HG03159 (cell line): ENCODE data around the gene ZNF440.
"Not testable (repeated sequence)": the region's sequence is repeated elsewhere in the genome, so short reads cannot be mapped to it uniquely, and the experiment has no call there.

Source experiments
- ATAC-seq: cut with Tn5 transposase; IDR thresholded peaks from one replicate; pipeline ENCODE4 v1.9.1; 2021; ENCODE audit warnings: mild to moderate bottlenecking, moderate library complexity; ENCODE audit not compliant: unreplicated experiment

Gene ZNF440

GRCh38 chr19:11828957-11829876, 15.1 kb downstream of the ZNF440 start:
- ATAC-seq, result not testable (repeated sequence)

DNA sequence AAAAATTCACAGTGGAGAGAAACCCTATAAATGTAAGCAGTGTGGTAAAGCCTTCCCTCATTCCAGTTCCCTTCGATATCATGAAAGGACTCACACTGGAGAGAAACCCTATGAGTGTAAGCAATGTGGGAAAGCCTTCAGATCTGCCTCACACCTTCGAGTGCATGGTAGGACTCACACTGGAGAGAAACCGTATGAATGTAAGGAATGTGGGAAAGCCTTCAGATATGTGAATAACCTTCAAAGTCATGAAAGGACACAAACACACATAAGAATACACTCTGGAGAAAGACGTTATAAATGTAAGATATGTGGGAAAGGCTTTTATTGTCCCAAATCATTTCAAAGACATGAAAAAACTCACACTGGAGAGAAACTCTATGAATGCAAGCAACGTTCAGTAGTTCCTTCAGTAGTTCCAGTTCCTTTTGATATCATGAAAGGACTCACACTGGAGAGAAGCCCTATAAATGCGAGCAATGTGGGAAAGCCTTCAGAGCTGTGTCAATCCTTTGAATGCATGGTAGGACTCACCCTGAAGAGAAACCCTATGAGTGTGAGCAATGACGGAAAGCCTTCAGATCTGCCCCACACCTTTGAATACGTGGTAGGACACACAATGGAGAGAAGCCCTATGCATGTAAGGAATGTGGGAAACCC, 18.3 kb downstream of the ZNF440 start:
- no peak for ATAC-seq

GRCh38 chr19:11833541-11833940, 19.5 kb downstream of the ZNF440 start:
- ATAC-seq, result no peak

DNA sequence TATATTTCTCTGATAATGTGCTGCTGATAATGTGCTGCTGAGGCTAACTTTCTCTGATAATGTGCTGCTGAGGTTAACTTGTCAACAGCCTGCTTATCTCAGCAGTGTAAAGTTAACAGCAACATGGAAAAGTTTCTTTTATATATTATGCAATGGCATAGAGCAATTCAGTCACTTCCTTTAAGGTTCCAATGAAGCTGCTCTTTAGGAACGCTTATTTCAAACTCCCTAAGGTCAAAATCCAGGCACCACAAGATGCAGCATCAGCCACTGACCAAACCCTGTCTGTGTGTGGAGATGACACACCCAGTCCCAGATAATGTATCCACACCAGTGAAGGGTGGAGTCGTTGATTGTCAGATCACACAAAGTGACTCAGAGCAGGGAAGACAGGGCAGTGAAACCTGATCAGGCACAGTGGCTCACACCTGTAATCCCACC, 21.6 kb downstream of the ZNF440 start:
- ATAC-seq, result not testable (repeated sequence)

DNA sequence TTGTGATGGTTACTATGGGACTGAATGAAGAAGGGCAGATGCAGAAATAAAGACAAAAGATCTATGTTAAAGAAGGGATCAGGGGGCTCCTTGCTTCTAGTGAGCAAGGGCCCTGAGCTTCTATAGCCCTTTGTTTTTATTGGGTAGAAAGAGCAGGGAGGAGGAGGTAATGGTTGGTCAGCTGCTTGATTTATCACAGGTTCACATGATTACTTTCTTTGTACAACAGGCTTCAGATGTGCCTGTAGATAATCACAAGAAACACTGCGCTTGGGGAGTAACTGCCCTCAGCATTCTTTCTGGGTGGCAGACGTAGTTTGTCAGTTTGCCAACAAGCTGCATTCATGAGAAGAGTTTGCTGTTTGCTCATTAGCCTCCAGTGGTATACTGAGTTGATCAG, 29.6 kb downstream of the ZNF440 start:
- no peak for ATAC-seq

- ATAC-seq, result not testable (repeated sequence)
Measured at GRCh38 chr19:11847615-11848014, 33.5 kb downstream of the ZNF440 start.

DNA sequence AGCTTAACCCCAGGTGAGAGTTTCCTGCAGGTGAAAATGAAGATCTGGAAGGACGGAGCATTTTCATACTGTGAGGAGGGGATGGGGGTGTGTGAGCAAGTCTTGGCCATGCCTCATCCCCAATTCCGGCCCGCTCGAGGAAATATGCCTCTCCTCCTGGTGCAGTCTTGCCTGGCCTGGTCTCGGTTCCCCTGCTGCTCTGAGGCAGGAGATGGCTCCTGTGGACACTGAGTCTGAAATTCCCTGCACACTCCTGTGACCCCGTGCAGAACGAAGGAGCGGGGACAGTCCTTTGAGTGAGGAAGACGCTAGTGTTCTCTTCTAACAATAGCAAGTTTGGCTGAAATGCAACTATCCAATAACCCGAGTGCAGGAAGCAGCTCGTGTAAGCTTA, 34.1 kb downstream of the ZNF440 start:
- no peak for ATAC-seq

DNA sequence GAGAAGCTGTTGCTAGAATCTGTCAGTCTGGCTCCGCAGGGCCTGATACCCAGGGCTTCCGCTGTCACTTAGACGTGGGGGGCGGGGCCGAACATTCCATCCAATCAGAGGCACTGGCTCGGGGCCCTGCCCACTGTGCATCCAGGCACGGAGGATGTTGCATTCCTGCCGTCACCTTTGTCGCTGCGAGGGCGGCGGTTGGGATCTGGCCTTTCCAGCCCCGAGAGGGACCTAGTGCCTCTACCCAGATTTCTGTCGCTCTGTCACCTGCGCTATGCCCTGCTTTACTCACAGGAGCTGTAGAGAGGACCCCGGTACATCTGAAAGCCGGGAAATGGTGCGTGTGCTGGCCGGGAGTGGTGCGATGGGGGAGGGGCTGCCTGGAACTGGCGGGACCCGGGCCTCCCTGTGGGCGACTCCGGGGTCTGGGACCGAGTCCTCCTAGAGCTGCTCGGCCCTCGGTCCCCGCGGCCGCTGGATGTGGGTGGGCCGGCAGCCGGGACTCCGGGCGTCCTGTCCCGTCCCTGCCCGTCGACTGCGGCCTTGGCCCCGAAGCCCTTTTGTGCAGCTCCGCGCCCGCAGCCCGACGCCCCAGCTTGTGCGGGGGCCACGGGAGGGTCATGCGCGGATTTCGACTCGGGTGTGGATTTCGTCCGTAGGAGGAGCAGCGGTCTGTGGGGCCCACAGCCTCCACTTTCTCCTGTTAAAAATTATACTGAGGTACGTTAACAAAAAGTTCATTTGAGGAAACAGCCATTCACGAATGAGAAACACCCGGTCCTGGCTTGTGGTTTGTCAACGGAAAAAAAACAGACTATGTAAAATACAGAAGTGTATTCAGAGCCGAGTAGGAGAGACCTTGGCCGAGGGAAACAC, 34.8 kb downstream of the ZNF440 start, which contains the start of gene ZNF439:
TSS of gene ZNF439 (plus strand) at position 133 of the 876 bp plus-strand sequence. CDS start at position 275, 142 bp downstream.
- no peak for ATAC-seq

DNA sequence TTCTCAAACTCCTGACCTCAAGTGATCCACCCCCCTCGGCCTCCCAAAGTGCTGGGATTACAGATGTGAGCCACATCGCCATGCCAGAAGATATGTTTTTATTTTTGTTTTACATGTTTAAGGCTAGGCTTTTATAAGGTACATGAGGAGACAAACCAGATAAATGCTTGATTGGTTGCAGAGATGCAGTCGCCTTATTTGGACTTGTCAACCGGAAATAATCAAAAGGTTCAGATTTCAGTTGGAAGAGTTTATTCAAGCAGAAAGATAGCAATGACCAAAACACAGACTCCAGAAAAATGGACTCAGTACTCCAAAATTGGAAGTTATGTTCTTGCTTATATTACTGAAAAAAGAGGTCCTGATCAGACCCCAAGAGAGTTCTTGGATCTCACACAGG, 36.2 kb downstream of the ZNF440 start:
- not testable (repeated sequence) for ATAC-seq

DNA sequence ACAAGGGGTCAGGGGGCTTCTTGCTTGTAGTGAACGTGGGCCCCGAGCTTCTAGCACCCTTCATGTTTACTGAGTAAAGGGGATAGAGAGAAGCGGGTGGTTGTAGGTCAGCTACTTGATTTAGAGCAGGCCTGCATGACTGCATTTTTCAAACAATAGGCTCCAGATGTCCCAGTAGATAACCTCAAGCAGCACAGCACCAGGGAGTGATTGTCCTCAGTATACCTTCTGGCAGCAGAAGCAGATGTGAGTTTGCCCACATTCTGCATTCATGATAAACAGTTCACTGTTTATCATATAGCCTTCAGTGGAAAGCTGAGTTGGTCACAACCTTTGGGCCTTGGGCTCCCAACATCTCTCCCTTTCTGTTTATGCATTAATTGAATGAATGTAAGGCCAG, 39.3 kb downstream of the ZNF440 start:
- no peak for ATAC-seq

- no peak for ATAC-seq
Measured at GRCh38 chr19:11856596-11857250, 42.6 kb downstream of the ZNF440 start.

GRCh38 chr19:11860721-11861120, 46.6 kb downstream of the ZNF440 start:
- ATAC-seq, result no peak

- no peak for ATAC-seq
Measured at GRCh38 chr19:11861301-11861700, 47.2 kb downstream of the ZNF440 start.

DNA sequence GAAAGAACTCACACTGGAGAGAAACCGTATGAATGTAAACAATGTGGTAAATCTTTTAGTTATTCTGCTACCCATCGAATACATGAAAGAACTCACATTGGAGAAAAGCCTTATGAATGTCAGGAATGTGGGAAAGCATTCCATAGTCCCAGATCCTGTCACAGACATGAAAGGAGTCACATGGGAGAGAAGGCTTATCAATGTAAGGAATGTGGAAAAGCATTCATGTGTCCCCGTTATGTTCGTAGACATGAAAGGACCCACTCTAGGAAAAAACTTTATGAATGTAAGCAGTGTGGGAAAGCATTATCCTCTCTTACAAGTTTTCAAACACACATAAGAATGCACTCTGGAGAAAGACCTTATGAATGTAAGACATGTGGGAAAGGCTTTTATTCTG, 53.7 kb downstream of the ZNF440 start:
- ATAC-seq, result not testable (repeated sequence)

- ATAC-seq, result no peak
Measured at GRCh38 chr19:11868188-11868587, 54.1 kb downstream of the ZNF440 start.

DNA sequence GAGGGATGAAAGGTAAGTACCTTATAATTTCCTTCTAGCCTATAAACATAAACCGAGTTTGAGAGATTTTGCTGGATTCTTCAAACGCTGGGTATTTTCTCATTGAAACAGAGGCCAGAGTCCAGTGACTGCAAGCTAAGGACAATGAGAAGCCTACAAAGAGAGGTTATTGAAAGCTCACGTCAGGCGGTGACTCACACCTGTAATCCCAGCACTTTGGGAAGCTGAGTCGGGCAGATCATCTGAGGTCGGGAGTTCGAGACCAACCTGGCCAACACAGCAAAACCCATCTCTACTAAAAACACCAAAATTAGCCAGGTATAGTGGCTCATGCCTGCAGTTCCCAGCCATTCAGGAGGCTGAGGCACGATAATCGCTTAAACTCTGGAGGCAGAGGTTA, 58.6 kb downstream of the ZNF440 start:
- ATAC-seq, result no peak

DNA sequence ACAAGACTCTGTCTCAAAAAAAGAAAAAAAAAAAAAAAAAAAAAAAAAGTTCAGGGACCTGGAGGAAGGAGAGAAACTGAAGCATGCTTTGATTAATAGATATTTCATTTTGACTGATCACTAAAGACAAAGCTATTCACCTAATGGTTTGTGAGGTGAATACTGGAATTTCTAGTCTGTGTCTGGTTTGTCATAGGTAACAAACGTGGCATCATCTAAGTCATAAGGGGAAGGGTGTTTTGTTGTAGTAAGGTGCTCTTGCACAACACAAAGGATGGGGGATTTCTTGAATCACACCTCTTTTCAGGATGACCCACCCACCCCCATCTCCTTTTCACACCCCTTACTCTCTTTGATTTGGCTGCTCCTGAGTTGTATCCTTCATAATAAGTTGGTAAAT, 59.7 kb downstream of the ZNF440 start:
- no peak for ATAC-seq

GRCh38 chr19:11879687-11880266, 65.7 kb downstream of the ZNF440 start:
- not testable (repeated sequence) for ATAC-seq

GRCh38 chr19:11880598-11880997, 66.5 kb downstream of the ZNF440 start:
- no peak for ATAC-seq

- ATAC-seq, result no peak
Measured at GRCh38 chr19:11881151-11881800, 67.2 kb downstream of the ZNF440 start.
